Esophagus muscularis mucosa (tissue), 4 donors: ENCODE results near the gene ZBTB8OS. TPM values are rescaled to one million over a fixed set of nuclear protein-coding genes. Genes with fewer than 3 reads are reported as not detected.
A peak's percentile ranks its signal among the peaks of the same experiment; 100 is the strongest.
"Not testable (repeated sequence)": the region's sequence is repeated elsewhere in the genome, so short reads cannot be mapped to it uniquely, and the experiment has no call there.

Experiments
- DNase-seq: peaks from one replicate; pipeline ENCODE4 v3.0.0-alpha.2; 2017; ENCODE audit errors: extremely low spot score
- H3K27ac ChIP-seq, 4 donors: fragments of 200-600 bp; sonication (generic); replicated peaks in 1 of 4; 1 replicate in 3 of 4; 2 replicates in 1 of 4; pipeline ENCODE4 v1.5.1; 2016 to 2019; ENCODE audit warnings: mild to moderate bottlenecking in 1 of 4
- H3K27me3 ChIP-seq, 4 donors: fragments of 200-600 bp; sonication (generic); one replicate each; pipeline versions ENCODE4 v1.5.1 to v1.6.0; 2016 to 2019
- H3K36me3 ChIP-seq, 4 donors: fragments of 200-600 bp; sonication (generic); one replicate each; pipeline ENCODE4 v1.5.1; 2016 to 2019
- H3K4me1 ChIP-seq, 4 donors: fragments of 200-600 bp; sonication (generic); one replicate each; pipeline ENCODE4 v1.5.1; 2016 to 2019
- H3K4me3 ChIP-seq, 4 donors: fragments of 200-600 bp; sonication (generic); 1 replicate in 2 of 4; 2 replicates in 2 of 4; pipeline ENCODE4 v1.5.1; 2016 to 2019; ENCODE audit warnings: mild to moderate bottlenecking in 4 of 4, moderate library complexity in 1 of 4
- H3K9me3 ChIP-seq, 4 donors: fragments of 200-600 bp; sonication (generic); 1 replicate in 3 of 4; 2 replicates in 1 of 4; pipeline ENCODE4 v1.5.1; 2016 to 2019
- EP300 ChIP-seq: sonication (generic); formaldehyde crosslinking; IDR thresholded peaks from one replicate; pipeline ENCODE4 v1.6.1; 2017; ENCODE audit warnings: antibody characterized with exemption
- POLR2A ChIP-seq: fragments of 450-650 bp; IDR thresholded peaks from one replicate; pipeline ENCODE4 v1.6.1; 2017; ENCODE audit warnings: antibody characterized with exemption, moderate library complexity, mild to moderate bottlenecking, low read depth
- POLR2AphosphoS5 ChIP-seq, 2 donors: sonication (generic); formaldehyde crosslinking; IDR thresholded peaks; one replicate each; pipeline ENCODE4 v1.6.1; 2017; ENCODE audit warnings: antibody characterized with exemption in 2 of 2
- WGBS: methylation state at CpG from one replicate; pipeline ENCODE4 v1.1.5; 2018; 5-methylcytosine and 5-hydroxymethylcytosine counted together
- intact Hi-C: fragments of 100-400 bp; cut with DNase I; formaldehyde crosslinking; loops from one replicate; pipeline ENCODE4 v1.15.1; 2023
- total RNA-seq, 4 donors: library from RNA; depleted of rRNA; stranded (reverse); fragments of >200 nt; gene quantifications; one replicate each; pipeline versions ENCODE4 v1.1.0 to v1.2.1, GENCODE V29; 2016
- TF ChIP-seq, protein P1 (sequence below), 3 experiments: fragments of 200-600 bp in 2 of 3; fragments of 450-650 bp in 1 of 3; sonication (generic) in 2 of 3; IDR thresholded peaks; one replicate each; pipeline ENCODE4 v1.5.1; 2017 to 2019; ENCODE audit warnings: antibody characterized with exemption in 3 of 3, mild to moderate bottlenecking in 2 of 3, moderate library complexity in 1 of 3

The ZBTB8OS gene
- 10 to 100 TPM; 19.6 to 31.1 (median 25.8) TPM for total RNA-seq

DNA sequence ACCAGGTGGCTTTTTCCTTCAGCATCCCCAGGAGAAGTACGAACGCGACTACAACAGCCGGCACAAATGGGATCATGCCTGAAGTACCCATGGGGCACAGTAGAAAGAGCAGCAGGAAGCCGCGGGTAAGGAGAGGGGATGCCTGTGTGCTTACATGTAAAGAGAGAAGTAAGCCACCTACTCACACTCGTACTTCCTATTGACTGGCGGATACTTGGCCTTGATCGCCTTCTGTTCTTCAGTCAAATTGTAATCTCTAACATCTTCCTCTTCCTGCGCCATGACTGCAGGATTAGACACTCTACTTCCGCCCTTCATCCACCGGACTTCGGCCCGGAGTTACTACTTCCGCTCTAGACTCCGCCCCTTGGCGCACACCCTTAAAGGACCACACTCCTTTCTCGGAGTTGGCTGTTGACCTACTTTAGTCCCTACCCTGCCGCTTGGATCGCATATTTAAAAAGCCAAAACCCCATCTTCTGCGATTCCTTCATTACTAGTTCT lies at the start of gene ZBTB8OS:
Gene ZBTB8OS, minus strand, starts transcription at position 303 of the 504 bp plus-strand sequence. Its CDS starts 21 bp downstream, at position 282.
- H3K36me3 ChIP-seq: peaks cover 3 to 23% (median 17%) of the 10 kb centered on the region in 4 donors
- peaks cover 36 to 72% (median 65%) of the 10 kb centered on the region in 4 donors for H3K4me1 ChIP-seq
- peak within 1 kb of the TSS; percentile 99 for H3K27ac ChIP-seq
- peak within 1 kb of the TSS; percentile 72 to 91 (median 82) for H3K4me3 ChIP-seq
- no peaks in the 10 kb centered on the region for H3K9me3 ChIP-seq
- peak; percentile 96 for DNase-seq
- intact Hi-C loops: loop anchor here (5.0 kb wide), 1 partner anchor 57 kb away; no protein-coding TSS in a partner anchor
- under 1% methylated on average over 21 of the region's 21 CpGs for WGBS
- TF ChIP-seq POLR2A (no peak), POLR2AphosphoS5 (IDR thresholded peaks at IDR 0.05) (peak; percentile 85 to 88), EP300 (no peak)
- TF ChIP-seq, protein P1, sequence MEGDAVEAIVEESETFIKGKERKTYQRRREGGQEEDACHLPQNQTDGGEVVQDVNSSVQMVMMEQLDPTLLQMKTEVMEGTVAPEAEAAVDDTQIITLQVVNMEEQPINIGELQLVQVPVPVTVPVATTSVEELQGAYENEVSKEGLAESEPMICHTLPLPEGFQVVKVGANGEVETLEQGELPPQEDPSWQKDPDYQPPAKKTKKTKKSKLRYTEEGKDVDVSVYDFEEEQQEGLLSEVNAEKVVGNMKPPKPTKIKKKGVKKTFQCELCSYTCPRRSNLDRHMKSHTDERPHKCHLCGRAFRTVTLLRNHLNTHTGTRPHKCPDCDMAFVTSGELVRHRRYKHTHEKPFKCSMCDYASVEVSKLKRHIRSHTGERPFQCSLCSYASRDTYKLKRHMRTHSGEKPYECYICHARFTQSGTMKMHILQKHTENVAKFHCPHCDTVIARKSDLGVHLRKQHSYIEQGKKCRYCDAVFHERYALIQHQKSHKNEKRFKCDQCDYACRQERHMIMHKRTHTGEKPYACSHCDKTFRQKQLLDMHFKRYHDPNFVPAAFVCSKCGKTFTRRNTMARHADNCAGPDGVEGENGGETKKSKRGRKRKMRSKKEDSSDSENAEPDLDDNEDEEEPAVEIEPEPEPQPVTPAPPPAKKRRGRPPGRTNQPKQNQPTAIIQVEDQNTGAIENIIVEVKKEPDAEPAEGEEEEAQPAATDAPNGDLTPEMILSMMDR (IDR thresholded peaks at IDR 0.05): no peak
- H3K27me3 ChIP-seq: no peaks in the 10 kb centered on the region

DNA sequence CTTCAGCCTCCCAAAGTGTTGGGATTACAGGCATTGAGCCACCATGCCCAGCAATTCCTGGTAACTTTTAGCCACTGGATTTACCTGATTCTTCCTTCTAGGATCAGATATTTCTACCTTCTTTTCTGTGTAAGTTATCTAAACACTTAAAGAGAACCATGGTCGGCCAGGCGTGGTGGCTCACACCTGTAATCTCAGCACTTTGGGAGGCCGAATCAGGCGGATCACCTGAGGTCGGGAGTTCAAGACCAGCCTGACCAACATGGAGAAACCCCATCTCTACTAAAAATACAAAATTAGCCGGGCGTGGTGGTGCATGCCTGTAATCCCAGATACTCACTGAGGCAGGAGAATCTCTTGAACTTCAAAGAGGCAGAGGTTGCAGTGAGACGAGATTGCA lies 46.6 kb upstream of the ZBTB8OS start:
- DNase-seq: not testable (repeated sequence)
- peaks cover 36 to 98% (median 88%) of the 10 kb centered on the region in 4 donors for H3K4me1 ChIP-seq

DNA sequence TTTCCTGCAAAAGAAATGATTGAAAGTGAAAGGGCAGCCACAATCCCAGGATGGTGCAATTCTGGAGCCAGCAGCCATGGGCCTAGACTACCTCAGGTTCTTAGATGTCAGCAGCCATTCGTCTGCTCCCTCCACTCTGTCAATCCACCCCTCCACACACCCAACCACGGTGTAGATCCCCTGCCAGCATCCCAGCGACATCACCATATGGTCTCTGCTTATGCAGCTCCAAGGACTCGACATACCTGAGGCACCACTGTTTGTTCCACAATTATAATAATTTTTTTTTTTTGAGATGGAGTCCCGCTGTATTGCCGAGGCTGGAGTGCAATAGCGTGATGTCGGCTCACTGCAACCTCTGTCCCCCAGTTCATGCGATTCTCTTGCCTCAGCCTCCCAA lies 45.7 kb upstream of the ZBTB8OS start:
- H3K27me3 ChIP-seq: no peaks in the 10 kb centered on the region
- 85% methylated on average over 9 of the region's 9 CpGs for WGBS
- H3K27ac ChIP-seq: peak overlapping the region; percentile 81 to 98 (median 96)
- intact Hi-C loops: no loop called here
- DNase-seq: no peak
- H3K4me1 ChIP-seq: peaks cover 26 to 98% (median 87%) of the 10 kb centered on the region in 4 donors
- peaks cover 4 to 38% (median 22%) of the 10 kb centered on the region in 4 donors for H3K36me3 ChIP-seq
- no peak for TF ChIP-seq EP300
- no peak for TF ChIP-seq POLR2A
- TF ChIP-seq, protein P1 (IDR thresholded peaks at IDR 0.05): no peak
- no peak for TF ChIP-seq POLR2AphosphoS5 (IDR thresholded peaks at IDR 0.05)
- H3K4me3 ChIP-seq: no peak overlapping the region
- no peaks in the 10 kb centered on the region for H3K9me3 ChIP-seq

More for the DNA sequence above, 46.6 kb upstream of the ZBTB8OS start:
- H3K9me3 ChIP-seq, intact Hi-C loops, H3K27me3 ChIP-seq, H3K4me3 ChIP-seq: not testable (repeated sequence)
- 96% methylated on average over 8 of the region's 8 CpGs for WGBS
- Histone ChIP-seq H3K27ac (peak overlapping the region; percentile 81 to 98 (median 96)), H3K36me3 (peaks cover 4 to 33% (median 17%) of the 10 kb centered on the region in 4 donors)

DNA sequence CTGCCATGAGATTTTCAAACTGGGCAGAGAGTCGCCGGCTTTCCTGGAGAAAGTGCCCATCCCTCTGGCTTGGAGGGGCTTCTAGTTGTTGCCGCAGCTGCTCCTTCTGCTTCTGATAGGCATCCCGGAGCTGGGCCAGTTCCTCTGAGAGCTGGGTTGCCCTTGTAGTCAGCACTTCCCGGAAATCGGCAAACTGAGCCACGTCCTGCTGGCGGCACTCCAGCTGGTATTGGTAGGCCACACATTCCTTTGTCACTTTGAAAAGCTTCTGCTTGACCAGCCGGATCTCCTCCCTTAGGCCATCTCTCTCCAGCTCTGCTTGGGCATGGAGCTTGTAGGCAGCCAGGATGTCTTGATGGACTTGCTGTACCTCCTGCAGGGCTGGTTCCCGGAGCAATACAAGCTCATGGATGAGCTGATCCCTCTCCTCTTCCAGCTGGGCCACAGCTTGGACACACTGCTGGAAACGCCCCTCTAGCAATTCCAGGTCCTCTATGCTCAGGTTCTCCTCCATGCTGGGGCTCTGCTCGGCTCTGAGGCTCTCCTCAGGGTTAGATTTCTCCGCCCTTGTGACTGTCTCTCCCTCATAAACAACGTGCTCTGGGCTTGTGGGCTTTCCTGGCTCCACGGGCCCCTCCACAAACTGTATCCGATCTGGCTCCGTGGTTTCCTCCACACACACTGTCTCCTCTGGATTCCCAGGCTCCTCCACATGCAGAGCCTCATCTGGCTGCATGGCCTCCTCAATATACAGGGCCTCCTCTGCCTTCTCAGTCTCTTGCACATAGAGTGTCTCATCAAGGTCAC lies 45.0 kb upstream of the ZBTB8OS start:
- TF ChIP-seq POLR2A (no peak), POLR2AphosphoS5 (IDR thresholded peaks at IDR 0.05) (no peak)
- TF ChIP-seq, protein P1 (IDR thresholded peaks at IDR 0.05): no peak
- 47% methylated on average over 15 of the region's 17 CpGs for WGBS
- no peak for DNase-seq
- H3K4me3 ChIP-seq: peak overlapping the region in 2 of 4 donors; percentile 16 to 21
- peak overlapping the region; percentile 81 to 98 (median 96) for H3K27ac ChIP-seq
- H3K36me3 ChIP-seq: peaks cover 4 to 44% (median 25%) of the 10 kb centered on the region in 4 donors
- intact Hi-C loops: no loop called here
- H3K27me3 ChIP-seq: no peaks in the 10 kb centered on the region
- H3K4me1 ChIP-seq: peaks cover 26 to 98% (median 87%) of the 10 kb centered on the region in 4 donors
- no peaks in the 10 kb centered on the region for H3K9me3 ChIP-seq

DNA sequence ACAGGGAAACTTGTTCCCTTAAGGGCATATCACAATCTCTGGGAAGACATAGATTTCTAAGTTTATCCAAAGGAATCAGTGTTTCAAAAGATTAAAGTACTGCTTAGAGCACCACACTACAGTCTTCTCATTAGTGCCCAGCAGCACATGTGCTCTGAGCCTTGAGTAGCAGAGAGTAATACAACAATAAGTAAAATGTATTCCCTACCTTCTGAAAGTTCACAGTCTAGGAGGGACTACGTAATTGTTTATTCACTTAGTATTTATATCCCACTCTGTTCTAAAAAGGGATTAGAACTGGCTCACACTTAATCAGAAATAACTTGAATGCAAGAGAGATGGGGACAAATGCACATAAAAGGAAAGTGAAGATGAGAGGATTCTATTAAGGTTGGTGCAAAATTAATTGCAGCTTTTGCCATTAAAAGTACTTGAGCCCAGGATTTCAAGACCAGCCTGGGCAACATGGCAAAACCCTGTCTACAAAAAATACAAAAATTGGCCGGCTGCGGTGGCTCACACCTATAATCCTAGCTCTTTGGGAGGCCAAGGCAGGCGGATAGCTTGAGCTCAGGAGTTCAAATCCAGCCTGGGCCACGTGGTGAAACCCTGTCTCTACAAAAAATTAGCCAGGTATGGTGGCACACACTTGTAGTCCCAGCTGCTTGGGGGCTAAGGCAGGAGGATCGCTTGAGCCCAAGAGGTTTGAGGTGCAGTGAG lies 43.3 kb upstream of the ZBTB8OS start:
- intact Hi-C loops: no loop called here
- peaks cover 26 to 98% (median 84%) of the 10 kb centered on the region in 4 donors for H3K4me1 ChIP-seq
- 75% methylated on average over 6 of the region's 6 CpGs for WGBS
- no peak for DNase-seq
- peak; percentile 6 to 70 for TF ChIP-seq POLR2AphosphoS5 (IDR thresholded peaks at IDR 0.05)
- no peak for TF ChIP-seq POLR2A
- peak overlapping the region; percentile 81 to 98 (median 96) for H3K27ac ChIP-seq
- no peaks in the 10 kb centered on the region for H3K9me3 ChIP-seq
- H3K4me3 ChIP-seq: peak overlapping the region in 2 of 4 donors; percentile 7 to 18
- no peaks in the 10 kb centered on the region for H3K27me3 ChIP-seq
- peaks cover 4 to 54% (median 25%) of the 10 kb centered on the region in 4 donors for H3K36me3 ChIP-seq
